ENCODE data around the gene BTBD8.

DNA sequence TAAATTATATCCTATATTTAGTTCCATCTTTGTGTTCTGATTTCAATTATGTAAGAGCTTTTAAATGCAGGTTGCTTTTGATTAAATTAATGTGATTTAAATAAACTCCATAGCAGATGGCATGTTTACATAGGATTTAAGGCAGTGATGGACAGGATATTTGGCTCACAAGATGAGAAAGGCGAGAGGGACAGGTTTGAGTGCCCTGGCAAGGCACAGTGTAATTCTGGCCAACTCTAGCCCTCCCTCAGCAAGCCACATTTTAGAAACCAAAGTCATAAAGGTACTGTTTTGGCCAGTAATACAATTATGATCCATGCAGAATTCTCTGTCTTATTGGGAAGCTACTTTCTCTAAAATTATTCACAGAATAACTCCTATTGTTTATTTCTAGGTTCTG is 87.0 kb downstream of the BTBD8 start:
- TF ChIP-seq CTCF (IDR thresholded peaks at IDR 0.05) (no peak), POLR2A (IDR thresholded peaks at IDR 0.05) (no peak), POLR2AphosphoS5 (IDR thresholded peaks at IDR 0.05) (no peak)

Measured in prostate gland (tissue), 2 donors.